LNCAP (cell line): ENCODE results near the gene HSDL2.

Experiments
- TF ChIP-seq, protein P1 (sequence below): fragments of 450-650 bp; IDR thresholded peaks from 2 replicates; pipeline ENCODE4 v1.5.1; 2017; ENCODE audit warnings: mild to moderate bottlenecking

Gene HSDL2

GRCh38 chr9:112411626-112412027 is 31.7 kb downstream of the HSDL2 start:
- TF ChIP-seq, protein P1, sequence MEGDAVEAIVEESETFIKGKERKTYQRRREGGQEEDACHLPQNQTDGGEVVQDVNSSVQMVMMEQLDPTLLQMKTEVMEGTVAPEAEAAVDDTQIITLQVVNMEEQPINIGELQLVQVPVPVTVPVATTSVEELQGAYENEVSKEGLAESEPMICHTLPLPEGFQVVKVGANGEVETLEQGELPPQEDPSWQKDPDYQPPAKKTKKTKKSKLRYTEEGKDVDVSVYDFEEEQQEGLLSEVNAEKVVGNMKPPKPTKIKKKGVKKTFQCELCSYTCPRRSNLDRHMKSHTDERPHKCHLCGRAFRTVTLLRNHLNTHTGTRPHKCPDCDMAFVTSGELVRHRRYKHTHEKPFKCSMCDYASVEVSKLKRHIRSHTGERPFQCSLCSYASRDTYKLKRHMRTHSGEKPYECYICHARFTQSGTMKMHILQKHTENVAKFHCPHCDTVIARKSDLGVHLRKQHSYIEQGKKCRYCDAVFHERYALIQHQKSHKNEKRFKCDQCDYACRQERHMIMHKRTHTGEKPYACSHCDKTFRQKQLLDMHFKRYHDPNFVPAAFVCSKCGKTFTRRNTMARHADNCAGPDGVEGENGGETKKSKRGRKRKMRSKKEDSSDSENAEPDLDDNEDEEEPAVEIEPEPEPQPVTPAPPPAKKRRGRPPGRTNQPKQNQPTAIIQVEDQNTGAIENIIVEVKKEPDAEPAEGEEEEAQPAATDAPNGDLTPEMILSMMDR, result no peak

DNA sequence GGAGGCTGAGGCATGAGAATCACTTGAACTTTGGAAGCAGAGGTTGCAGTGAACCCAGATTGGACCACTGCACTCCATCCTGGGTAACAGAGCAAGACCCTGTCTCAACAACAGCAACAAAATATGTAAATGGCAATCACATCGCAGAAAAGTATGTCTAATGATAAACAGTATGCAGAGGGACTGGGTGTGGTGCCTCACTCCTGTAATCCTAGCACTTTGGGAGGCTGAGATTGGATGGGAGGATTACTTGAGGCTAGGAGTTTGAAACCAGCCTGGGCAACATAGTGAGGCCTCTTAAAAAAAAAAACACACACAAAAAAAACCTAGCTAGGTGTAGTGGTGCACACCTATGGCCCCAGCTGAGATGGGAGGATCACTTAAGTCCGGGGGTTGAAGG is 40.3 kb downstream of the HSDL2 start:
- TF ChIP-seq, protein P1, result no peak

- TF ChIP-seq, protein P1, result no peak
Observed at GRCh38 chr9:112421771-112422222, 41.9 kb downstream of the HSDL2 start.

- TF ChIP-seq, protein P1, result no peak
Observed at GRCh38 chr9:112422417-112423148, 42.7 kb downstream of the HSDL2 start.

DNA sequence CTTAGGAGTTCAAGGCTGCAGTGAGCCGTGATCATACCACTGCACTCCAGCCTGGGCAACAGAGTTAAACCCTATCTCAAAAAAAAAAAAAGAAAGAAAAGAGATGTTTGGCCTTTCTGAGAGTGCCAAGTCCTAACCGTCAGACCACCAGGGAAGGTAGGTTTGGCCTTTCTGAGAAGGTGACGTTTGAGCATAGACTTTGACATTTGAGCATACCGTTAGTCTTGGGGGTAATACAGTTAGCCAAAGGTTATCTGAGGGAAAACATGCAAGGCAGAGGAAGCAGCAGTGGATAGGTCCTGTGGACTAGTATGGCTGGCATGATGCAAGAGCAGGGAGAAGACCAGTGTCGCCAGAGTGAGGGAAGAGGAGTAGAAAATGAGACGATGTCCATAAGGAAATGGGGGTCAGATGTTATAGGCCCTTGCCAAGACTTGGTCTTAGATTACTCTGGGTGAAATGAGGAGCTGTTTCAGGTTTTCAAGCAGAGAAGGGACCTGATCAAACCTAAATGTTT is 50.2 kb downstream of the HSDL2 start:
- TF ChIP-seq, protein P1, result no peak

GRCh38 chr9:112433499-112434392 is 53.8 kb downstream of the HSDL2 start:
- TF ChIP-seq, protein P1, result no peak

DNA sequence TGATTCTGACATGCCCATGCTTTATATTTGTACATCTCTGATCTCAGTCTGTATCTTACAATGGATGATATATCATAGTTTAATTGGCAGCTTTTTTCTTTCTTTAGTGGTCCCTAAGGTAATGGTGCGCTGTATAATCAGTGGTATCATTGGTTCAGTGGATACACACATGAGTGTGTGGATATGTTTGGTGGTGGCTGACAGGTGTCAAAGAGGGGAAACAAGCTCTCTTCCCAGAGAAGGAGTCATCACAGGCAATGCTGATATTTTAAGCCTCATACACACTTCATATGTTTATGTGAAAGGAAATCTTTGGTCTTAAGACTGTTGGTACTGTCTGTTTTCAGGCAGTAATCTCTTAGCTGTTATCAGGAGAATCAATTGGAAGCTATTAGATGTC is 54.6 kb downstream of the HSDL2 start:
- TF ChIP-seq, protein P1, result no peak
